ENCODE data around the gene CDH23.

DNA sequence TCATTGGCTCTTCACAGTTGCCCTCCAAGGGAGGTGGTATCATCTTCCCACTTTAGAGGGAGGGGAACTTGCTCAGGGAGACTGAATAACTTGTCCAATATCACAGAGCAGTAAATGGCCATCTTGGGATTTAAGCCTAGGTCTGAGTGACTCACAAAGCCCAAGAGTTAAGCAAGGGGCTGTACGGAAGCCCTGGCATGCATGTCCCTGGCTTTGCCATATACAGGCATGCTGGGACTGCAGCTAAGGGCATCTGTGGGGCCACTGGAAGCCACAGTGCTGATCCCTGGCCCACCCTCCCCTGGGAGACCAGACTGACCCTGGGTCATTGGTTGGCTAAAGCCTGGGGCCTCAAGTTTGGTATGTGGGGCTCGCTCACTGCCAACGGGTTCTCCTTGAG lies 373.5 kb downstream of the CDH23 start:
- TF ChIP-seq CTCF (IDR thresholded peaks at IDR 0.05) = no peak
- no peak for TF ChIP-seq POLR2AphosphoS5 (IDR thresholded peaks at IDR 0.05; ENCODE audit: insufficient read depth in 1 of 2, low read depth in 1 of 2)
- no peak for TF ChIP-seq POLR2A (IDR thresholded peaks at IDR 0.05)

Data from vagina (tissue), 2 donors.